Measurements from ENCODE around the gene MRPS34.

The MRPS34 gene

DNA sequence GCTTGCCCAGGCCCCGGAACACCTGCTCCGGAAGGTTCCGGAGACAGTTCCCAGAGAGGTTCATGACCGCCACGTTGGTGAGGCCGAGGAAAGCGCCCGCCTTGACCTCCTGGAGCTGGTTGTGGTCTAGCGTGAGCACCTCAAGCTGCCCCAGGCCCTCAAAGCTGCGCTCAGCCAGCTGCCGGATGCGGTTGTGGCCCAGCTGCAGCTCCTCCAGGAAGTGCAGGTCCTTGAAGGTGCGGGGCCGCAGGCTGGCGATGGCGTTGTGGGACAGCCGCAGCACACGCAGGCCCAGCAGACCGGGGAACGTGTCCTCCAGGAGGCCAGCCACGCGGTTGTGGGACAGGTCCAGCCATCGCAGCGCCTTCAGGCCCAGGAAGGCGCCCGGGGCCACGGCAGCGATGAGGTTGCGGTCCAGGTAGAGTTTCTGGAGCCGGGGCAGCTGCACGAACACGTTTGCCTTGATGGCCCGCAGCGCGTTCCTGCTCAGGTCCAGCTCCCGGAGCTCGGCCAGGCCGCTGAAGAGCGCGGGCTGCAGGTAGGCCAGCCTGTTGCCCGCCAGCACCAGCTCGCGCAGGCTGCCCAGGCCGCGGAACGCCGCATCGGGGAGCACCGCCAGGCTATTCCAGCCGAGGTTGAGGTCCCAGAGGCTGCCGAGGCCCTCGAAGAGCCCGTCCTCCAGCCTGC, 18.5 kb upstream of the MRPS34 start:
- TF ChIP-seq, protein P1, sequence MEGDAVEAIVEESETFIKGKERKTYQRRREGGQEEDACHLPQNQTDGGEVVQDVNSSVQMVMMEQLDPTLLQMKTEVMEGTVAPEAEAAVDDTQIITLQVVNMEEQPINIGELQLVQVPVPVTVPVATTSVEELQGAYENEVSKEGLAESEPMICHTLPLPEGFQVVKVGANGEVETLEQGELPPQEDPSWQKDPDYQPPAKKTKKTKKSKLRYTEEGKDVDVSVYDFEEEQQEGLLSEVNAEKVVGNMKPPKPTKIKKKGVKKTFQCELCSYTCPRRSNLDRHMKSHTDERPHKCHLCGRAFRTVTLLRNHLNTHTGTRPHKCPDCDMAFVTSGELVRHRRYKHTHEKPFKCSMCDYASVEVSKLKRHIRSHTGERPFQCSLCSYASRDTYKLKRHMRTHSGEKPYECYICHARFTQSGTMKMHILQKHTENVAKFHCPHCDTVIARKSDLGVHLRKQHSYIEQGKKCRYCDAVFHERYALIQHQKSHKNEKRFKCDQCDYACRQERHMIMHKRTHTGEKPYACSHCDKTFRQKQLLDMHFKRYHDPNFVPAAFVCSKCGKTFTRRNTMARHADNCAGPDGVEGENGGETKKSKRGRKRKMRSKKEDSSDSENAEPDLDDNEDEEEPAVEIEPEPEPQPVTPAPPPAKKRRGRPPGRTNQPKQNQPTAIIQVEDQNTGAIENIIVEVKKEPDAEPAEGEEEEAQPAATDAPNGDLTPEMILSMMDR (IDR thresholded peaks at IDR 0.05; ENCODE audit: control insufficient read depth, insufficient read depth, low read depth, low read length, missing control alignments), result no peak
- DNase-seq (ENCODE audit: low read depth), result no peak

DNA sequence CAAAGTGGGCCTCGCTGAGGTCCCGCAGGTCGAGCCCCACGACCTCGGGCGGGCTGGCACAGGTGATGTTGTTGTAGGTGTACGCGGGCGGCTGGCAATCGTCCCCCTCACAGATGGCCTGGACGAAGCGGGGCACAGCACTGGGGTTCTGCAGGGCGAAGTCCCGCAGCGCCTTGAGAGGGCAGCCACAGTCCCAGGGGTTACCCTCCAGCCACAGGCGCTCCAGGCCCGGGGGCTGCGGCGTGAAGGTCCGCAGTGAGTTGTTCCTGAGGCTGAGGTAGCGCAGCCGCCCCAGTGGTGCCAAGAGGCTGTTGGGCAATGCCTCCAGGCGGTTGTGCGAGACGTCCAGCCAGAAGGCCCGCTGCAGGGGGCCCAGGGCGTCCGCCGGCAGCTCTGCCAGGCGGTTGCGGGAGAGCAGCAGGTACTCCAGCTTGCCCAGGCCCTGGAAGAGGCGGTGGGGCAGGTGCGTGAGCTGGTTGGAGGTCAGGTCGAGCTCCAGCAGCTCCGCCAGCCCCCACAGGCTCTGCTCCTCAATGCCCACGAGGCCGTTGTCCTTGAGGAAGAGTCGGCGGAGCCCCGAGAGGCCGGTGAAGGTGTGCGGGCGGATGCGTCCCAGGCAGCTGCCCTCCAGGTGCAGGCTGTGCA, 17.8 kb upstream of the MRPS34 start:
- DNase-seq (ENCODE audit: low read depth), result no peak
- H3K4me3 ChIP-seq (ENCODE audit: control insufficient read depth, low read depth, low read length), result no peak overlapping the region
- TF ChIP-seq, protein P1 (IDR thresholded peaks at IDR 0.05; ENCODE audit: control insufficient read depth, insufficient read depth, low read depth, low read length, missing control alignments), result no peak

More for the DNA sequence above, 18.5 kb upstream of the MRPS34 start:
- no peak overlapping the region for H3K4me3 ChIP-seq (ENCODE audit: control insufficient read depth, low read depth, low read length)

DNA sequence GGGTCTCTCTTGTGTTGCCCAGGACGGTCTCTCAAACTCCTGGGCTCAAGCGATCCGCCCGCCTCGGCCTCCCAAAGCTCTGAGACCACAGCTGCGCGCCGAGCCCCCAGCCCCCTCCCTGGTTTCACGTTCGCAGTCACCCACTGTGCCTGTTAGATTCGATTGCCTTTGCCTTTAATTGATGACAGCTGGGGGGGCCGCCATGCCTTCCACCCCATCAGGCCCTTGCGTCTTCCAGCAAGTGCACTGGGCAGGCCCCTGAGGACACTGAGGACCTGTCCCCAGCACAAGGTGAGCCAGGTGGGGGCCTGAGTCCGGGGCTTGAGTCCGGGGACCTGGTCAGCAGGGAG, 17.3 kb upstream of the MRPS34 start:
- TF ChIP-seq, protein P1 (IDR thresholded peaks at IDR 0.05; ENCODE audit: control insufficient read depth, insufficient read depth, low read depth, low read length, missing control alignments), result no peak
- DNase-seq (ENCODE audit: low read depth), result no peak
- H3K4me3 ChIP-seq (ENCODE audit: control insufficient read depth, low read depth, low read length), result no peak overlapping the region

DNA sequence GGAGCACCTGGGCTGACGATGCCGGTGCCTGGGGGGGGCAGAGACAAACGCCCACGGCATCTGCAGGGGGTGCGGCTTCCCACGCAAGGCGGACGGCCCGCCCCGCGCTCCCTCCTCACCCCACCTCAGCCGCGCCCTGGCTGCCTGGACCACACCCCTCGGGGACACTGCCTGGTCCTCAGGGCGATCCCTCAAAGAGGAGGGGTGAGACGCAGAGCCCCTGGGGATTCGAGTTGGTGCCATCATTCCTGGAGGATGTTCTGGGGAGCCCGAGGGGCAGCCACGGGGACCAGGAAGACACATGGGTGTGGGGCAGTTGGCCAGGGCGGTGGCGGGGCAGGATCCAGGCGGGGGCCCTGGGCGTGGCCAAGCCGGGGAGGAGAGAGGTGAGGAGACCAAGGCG, 16.7 kb upstream of the MRPS34 start:
- no peak for DNase-seq (ENCODE audit: low read depth)
- H3K4me3 ChIP-seq (ENCODE audit: control insufficient read depth, low read depth, low read length), result no peak overlapping the region
- TF ChIP-seq, protein P1 (IDR thresholded peaks at IDR 0.05; ENCODE audit: control insufficient read depth, insufficient read depth, low read depth, low read length, missing control alignments), result no peak

DNA sequence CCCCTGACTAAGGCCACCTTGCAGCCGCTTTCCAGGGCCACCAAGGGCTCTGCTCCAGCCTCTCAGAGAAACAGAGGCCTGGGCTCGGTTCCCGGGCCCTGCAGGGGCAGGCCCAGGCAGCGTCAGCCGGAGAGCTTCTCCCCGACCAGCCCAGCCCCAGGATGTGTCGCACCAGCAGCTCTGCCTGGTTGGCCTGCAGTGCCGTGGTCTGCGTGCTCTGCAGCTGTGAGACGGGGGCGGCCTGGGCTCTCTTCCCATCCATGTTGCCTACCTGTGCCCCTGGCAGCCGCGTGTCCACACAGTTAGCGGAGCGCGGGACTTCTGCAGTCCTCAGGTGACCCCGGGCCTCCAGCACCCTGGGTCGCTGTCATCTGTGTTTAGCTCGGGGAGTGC, 15.8 kb upstream of the MRPS34 start:
- no peak overlapping the region for H3K4me3 ChIP-seq (ENCODE audit: control insufficient read depth, low read depth, low read length)
- TF ChIP-seq, protein P1 (IDR thresholded peaks at IDR 0.05; ENCODE audit: control insufficient read depth, insufficient read depth, low read depth, low read length, missing control alignments), result no peak
- no peak for DNase-seq (ENCODE audit: low read depth)

DNA sequence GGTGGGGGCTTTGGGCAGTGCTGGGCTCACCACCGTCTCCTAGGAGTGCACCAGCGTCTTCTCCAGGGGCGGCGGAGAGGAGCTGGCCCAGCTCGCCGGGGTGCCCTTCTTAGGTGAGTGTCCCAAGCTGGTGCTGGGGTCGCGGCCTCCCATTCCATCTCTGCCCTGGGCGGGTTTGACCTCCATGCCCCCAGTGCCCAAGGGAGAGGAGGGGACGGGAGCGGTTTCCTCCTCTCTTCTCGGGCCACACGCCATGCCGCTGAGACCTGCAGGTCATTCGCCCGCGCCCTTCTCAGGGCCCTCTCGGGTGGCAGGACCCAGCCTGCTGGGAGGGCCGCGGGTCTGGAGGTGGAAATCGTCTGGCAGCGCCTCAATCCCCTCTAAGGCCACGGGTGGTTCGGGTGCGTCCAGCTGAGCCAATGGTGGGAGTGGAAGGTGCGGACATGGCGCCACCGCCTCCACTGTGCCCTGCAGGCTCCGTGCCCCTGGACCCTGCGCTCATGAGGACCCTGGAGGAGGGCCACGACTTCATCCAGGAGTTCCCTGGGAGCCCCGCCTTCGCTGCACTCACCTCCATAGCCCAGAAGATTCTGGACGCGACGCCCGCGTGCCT, 15.3 kb upstream of the MRPS34 start:
- H3K4me3 ChIP-seq (ENCODE audit: control insufficient read depth, low read depth, low read length), result no peak overlapping the region
- DNase-seq (ENCODE audit: low read depth), result no peak
- TF ChIP-seq, protein P1 (IDR thresholded peaks at IDR 0.05; ENCODE audit: control insufficient read depth, insufficient read depth, low read depth, low read length, missing control alignments), result no peak

Data from AG09309 (cell line).